Prostate gland (tissue), 2 donors: Measurements from ENCODE around the gene MBD3L4.

Experiments used
- POLR2A ChIP-seq: fragments of 450-650 bp; IDR thresholded peaks from one replicate; pipeline ENCODE4 v1.6.1; 2016; ENCODE audit warnings: antibody characterized with exemption, mild to moderate bottlenecking
- POLR2AphosphoS5 ChIP-seq: sonication (generic); formaldehyde crosslinking; IDR thresholded peaks from one replicate; pipeline ENCODE4 v1.6.1; 2017; ENCODE audit warnings: antibody characterized with exemption
- TF ChIP-seq, protein P1 (sequence below), 4 experiments: fragments of 200-600 bp in 2 of 4; fragments of 450-650 bp in 2 of 4; sonication (generic) in 2 of 4; IDR thresholded peaks; 1 replicate in 3 of 4; 2 replicates in 1 of 4; pipeline ENCODE4 v1.5.1; 2016 to 2019; ENCODE audit warnings: antibody characterized with exemption in 4 of 4, mild to moderate bottlenecking in 2 of 4, moderate library complexity in 2 of 4

DNA sequence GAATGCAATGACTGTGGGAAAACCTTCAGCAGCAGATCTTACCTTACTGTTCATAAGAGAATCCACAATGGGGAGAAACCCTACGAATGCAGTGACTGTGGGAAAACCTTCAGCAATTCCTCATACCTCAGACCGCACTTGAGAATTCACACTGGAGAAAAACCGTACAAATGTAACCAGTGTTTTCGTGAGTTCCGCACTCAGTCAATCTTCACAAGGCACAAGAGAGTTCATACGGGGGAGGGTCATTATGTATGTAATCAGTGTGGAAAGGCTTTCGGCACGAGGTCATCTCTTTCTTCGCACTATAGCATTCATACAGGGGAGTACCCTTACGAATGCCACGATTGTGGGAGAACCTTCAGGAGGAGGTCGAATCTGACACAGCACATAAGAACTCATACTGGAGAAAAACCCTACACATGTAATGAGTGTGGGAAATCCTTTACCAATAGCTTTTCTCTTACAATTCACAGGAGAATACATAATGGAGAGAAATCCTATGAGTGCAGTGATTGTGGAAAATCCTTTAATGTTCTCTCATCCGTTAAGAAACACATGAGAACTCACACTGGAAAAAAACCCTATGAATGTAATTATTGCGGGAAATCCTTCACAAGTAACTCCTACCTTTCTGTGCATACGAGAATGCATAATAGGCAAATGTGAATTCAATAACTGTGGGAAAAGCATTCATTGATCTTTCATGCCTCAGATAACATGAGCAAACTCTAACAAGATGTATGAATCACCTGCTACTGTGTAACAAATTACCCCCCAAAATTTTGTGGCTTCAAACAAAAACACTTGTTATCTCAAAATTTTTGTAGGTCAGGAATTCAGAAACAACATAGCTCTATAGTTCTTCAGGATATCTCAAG is 43.3 kb upstream of the MBD3L4 start:
- TF ChIP-seq, protein P1, sequence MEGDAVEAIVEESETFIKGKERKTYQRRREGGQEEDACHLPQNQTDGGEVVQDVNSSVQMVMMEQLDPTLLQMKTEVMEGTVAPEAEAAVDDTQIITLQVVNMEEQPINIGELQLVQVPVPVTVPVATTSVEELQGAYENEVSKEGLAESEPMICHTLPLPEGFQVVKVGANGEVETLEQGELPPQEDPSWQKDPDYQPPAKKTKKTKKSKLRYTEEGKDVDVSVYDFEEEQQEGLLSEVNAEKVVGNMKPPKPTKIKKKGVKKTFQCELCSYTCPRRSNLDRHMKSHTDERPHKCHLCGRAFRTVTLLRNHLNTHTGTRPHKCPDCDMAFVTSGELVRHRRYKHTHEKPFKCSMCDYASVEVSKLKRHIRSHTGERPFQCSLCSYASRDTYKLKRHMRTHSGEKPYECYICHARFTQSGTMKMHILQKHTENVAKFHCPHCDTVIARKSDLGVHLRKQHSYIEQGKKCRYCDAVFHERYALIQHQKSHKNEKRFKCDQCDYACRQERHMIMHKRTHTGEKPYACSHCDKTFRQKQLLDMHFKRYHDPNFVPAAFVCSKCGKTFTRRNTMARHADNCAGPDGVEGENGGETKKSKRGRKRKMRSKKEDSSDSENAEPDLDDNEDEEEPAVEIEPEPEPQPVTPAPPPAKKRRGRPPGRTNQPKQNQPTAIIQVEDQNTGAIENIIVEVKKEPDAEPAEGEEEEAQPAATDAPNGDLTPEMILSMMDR (IDR thresholded peaks at IDR 0.05) = no peak
- TF ChIP-seq POLR2AphosphoS5 = no peak
- TF ChIP-seq POLR2A = no peak
